GM12891 (cell line): Measurements from ENCODE around the gene GGNBP2.

Source experiments
- PAX5 ChIP-seq: IDR thresholded peaks from 2 replicates; pipeline ENCODE4 v1.6.1; 2011; ENCODE audit warnings: low read length, moderate library complexity, mild to moderate bottlenecking; ENCODE audit not compliant: insufficient read depth, severe bottlenecking
- POLR2A ChIP-seq: IDR thresholded peaks from 2 replicates; pipeline ENCODE4 v1.6.1; 2011; ENCODE audit warnings: low read depth, low read length, control low read depth
- POLR2AphosphoS5 ChIP-seq: IDR thresholded peaks from 2 replicates; pipeline ENCODE4 v1.6.1; 2011; ENCODE audit warnings: low read depth, low read length, control low read depth
- TAF1 ChIP-seq: IDR thresholded peaks from 2 replicates; pipeline ENCODE4 v1.6.1; 2011; ENCODE audit warnings: low read depth, low read length, control low read depth

- no peak for TF ChIP-seq PAX5
- no peak for TF ChIP-seq TAF1
- TF ChIP-seq POLR2A: no peak
- TF ChIP-seq POLR2AphosphoS5: no peak
These were observed 49.6 kb upstream of the GGNBP2 start for GRCh38 chr17:36495076-36495578.
